HCT116 (cell line): ENCODE measurements around the gene KHDC4. TPM values are rescaled to one million over a fixed set of nuclear protein-coding genes. Genes with fewer than 3 reads are reported as not detected.
A peak's percentile ranks its signal among the peaks of the same experiment; 100 is the strongest.

ENCODE experiments used
- ATAC-seq: fragments of 200-7000 bp; cut with Tn5 transposase; 2 replicates; pipeline ENCODE4 v1.9.1; 2020; ENCODE audit warnings: mild to moderate bottlenecking, moderate library complexity
- BruUV-seq: library from RNA; stranded (reverse); fragments of 400-500 nt; replicated peaks from 2 replicates; lab custom pipeline; 2021; lab: Mats Ljungman, UMichigan
- CTCF ChIA-PET: fragments of 300-600 bp; sonication (Branson Sonifier 250); formaldehyde crosslinking; loops from one replicate; lab custom pipeline; 2021; ENCODE audit warnings: antibody characterized with exemption; lab: Charles Lee
- POLR2A ChIA-PET: fragments of 300-600, 350-600 bp; sonication (Branson Sonifier 250); formaldehyde crosslinking; loops from one replicate; lab custom pipeline; 2021; ENCODE audit warnings: antibody characterized with exemption; lab: Charles Lee
- RAD21 ChIA-PET, 2 experiments: fragments of 300-600 bp; sonication (Branson Sonifier 250); formaldehyde crosslinking; loops; one replicate each; lab custom pipeline; 2023; ENCODE audit warnings: low total read pairs in 2 of 2; ENCODE audit not compliant: uncharacterized antibody in 2 of 2, unreplicated experiment in 2 of 2, low non-redundant PET in 1 of 2; lab: Charles Lee
- DNase-seq: peaks from one replicate; pipeline ENCODE4 v3.0.0-alpha.2; 2010; ENCODE audit warnings: low read depth, low spot score
- H2AFZ ChIP-seq: fragments of 200-600 bp; shearing (Covaris generic), sonication (generic); 2 replicates; pipeline ENCODE4 v1.6.1; 2017; ENCODE audit warnings: low read depth, mixed run types, mixed read lengths, antibody characterized with exemption, low read length; ENCODE audit not compliant: poor library complexity, severe bottlenecking
- H3K27ac ChIP-seq: 2 replicates; pipeline ENCODE4 v1.5.1; 2012; ENCODE audit warnings: low read depth, low read length
- H3K27me3 ChIP-seq: fragments of 200-600 bp; sonication (generic); 2 replicates; pipeline ENCODE4 v1.6.1; 2016; ENCODE audit warnings: mixed run types, low read length, mixed read lengths; ENCODE audit not compliant: insufficient read depth
- H3K36me3 ChIP-seq, 2 experiments: fragments of 200-500 bp in 1 of 2; fragments of 200-600 bp in 1 of 2; sonication (Bioruptor generic) in 1 of 2; sonication (generic) in 1 of 2; 2 replicates each; pipeline versions ENCODE4 v1.5.1 to v1.6.1; 2014 to 2016; ENCODE audit warnings: low read length in 2 of 2, inconsistent platforms in 1 of 2, mixed read lengths in 1 of 2, mixed run types in 1 of 2; ENCODE audit not compliant: insufficient read depth in 2 of 2, control insufficient read depth in 1 of 2
- H3K4me1 ChIP-seq, 2 experiments: fragments of 200-600 bp in 1 of 2; sonication (generic) in 1 of 2; 2 replicates each; pipeline versions ENCODE4 v1.5.1 to v1.6.1; 2012 to 2017; ENCODE audit warnings: low read length in 2 of 2, inconsistent platforms in 1 of 2, mild to moderate bottlenecking in 1 of 2, mixed read lengths in 1 of 2, mixed run types in 1 of 2, moderate library complexity in 1 of 2; ENCODE audit not compliant: insufficient read depth in 2 of 2, control insufficient read depth in 1 of 2
- H3K4me2 ChIP-seq: fragments of 200-600 bp; sonication (generic); 2 replicates; pipeline ENCODE4 v1.6.1; 2017; ENCODE audit warnings: mixed run types, low read length, mixed read lengths
- H3K4me3 ChIP-seq, 2 experiments: fragments of 200-600 bp in 1 of 2; sonication (generic) in 1 of 2; replicated peaks in 1 of 2; 2 replicates each; pipeline ENCODE4 v1.5.1; 2011 to 2016; ENCODE audit warnings: low read length in 2 of 2, control low read depth in 1 of 2, low read depth in 1 of 2, mild to moderate bottlenecking in 1 of 2, mixed read lengths in 1 of 2, mixed run types in 1 of 2
- H3K79me2 ChIP-seq: fragments of 200-600 bp; sonication (generic); 2 replicates; pipeline ENCODE4 v1.6.1; 2017; ENCODE audit warnings: mild to moderate bottlenecking, mixed run types, low read length, moderate library complexity, mixed read lengths; ENCODE audit not compliant: insufficient read depth
- H3K9ac ChIP-seq: fragments of 200-600 bp; sonication (generic); 2 replicates; pipeline ENCODE4 v1.6.1; 2016; ENCODE audit warnings: low read length, mixed read lengths
- H3K9me2 ChIP-seq: fragments of 200-600 bp; sonication (generic), shearing (Covaris generic); 2 replicates; pipeline ENCODE4 v1.6.1; 2017; ENCODE audit warnings: mixed run types, mild to moderate bottlenecking, moderate library complexity; ENCODE audit not compliant: insufficient read depth
- H3K9me3 ChIP-seq, 2 experiments: fragments of 200-500 bp in 1 of 2; fragments of 200-600 bp in 1 of 2; sonication (Bioruptor generic) in 1 of 2; sonication (generic) in 1 of 2; 2 replicates each; pipeline ENCODE4 v1.6.1; 2014 to 2017; ENCODE audit warnings: low read length in 2 of 2, mixed read lengths in 2 of 2, inconsistent platforms in 1 of 2, low read depth in 1 of 2, mild to moderate bottlenecking in 1 of 2, mixed run types in 1 of 2, moderate library complexity in 1 of 2; ENCODE audit not compliant: control insufficient read depth in 1 of 2, insufficient read depth in 1 of 2
- H4K20me1 ChIP-seq: fragments of 200-600 bp; sonication (generic), shearing (Covaris generic); 2 replicates; pipeline ENCODE4 v1.6.1; 2017; ENCODE audit warnings: mixed run types, mild to moderate bottlenecking, moderate library complexity; ENCODE audit not compliant: insufficient read depth
- ATF3 ChIP-seq: IDR thresholded peaks from 2 replicates; pipeline ENCODE4 v1.6.1; 2012
- EGR1 ChIP-seq: IDR thresholded peaks from 2 replicates; pipeline ENCODE4 v1.6.1; 2012; ENCODE audit warnings: low read depth
- JUND ChIP-seq: IDR thresholded peaks from 2 replicates; pipeline ENCODE4 v1.6.1; 2012
- MAX ChIP-seq: IDR thresholded peaks from 2 replicates; pipeline ENCODE4 v1.6.1; 2012
- POLR2A ChIP-seq: IDR thresholded peaks from 2 replicates; pipeline ENCODE4 v1.7.0; 2011; ENCODE audit warnings: borderline replicate concordance; ENCODE audit not compliant: insufficient read depth, insufficient read length; ENCODE audit errors: extremely low read depth
- POLR2AphosphoS5 ChIP-seq: IDR thresholded peaks from 2 replicates; pipeline ENCODE4 v1.6.1; 2011; ENCODE audit warnings: mild to moderate bottlenecking, low read depth, low read length, moderate library complexity
- SIN3A ChIP-seq: IDR thresholded peaks from 2 replicates; pipeline ENCODE4 v1.6.1; 2012; ENCODE audit warnings: low read depth
- SRF ChIP-seq: IDR thresholded peaks from 2 replicates; pipeline ENCODE4 v1.6.1; 2012; ENCODE audit warnings: low read depth
- TCF7L2 ChIP-seq: IDR thresholded peaks from 2 replicates; pipeline ENCODE4 v1.7.0; 2011; ENCODE audit warnings: borderline replicate concordance, inconsistent platforms; ENCODE audit not compliant: insufficient read depth, insufficient read length; ENCODE audit errors: extremely low read depth
- YY1 ChIP-seq: IDR thresholded peaks from 2 replicates; pipeline ENCODE4 v1.6.1; 2011; ENCODE audit warnings: low read length, low read depth, moderate library complexity, mild to moderate bottlenecking; ENCODE audit not compliant: insufficient replicate concordance; ENCODE audit errors: extremely low read depth
- intact Hi-C: fragments of 100-400 bp; cut with micrococcal nuclease; formaldehyde crosslinking; loops from 2 replicates; pipeline ENCODE4 v1.10.0; 2022
- total RNA-seq: library from RNA; stranded (reverse); gene quantifications from one replicate; pipeline ENCODE4 v1.2.1, GENCODE V29; 2021; ENCODE audit not compliant: unreplicated experiment
- TF ChIP-seq, protein P1 (sequence below), 3 experiments: fragments of 200-600 bp in 1 of 3; sonication (generic) in 1 of 3; IDR thresholded peaks in 2 of 3; conservative IDR thresholded peaks in 1 of 3; 2 replicates each; pipeline ENCODE4 v1.5.1; 2012 to 2017; ENCODE audit warnings: low read depth in 2 of 3, low read length in 2 of 3, antibody characterized with exemption in 1 of 3, borderline replicate concordance in 1 of 3, control low read depth in 1 of 3, mild to moderate bottlenecking in 1 of 3, mixed read lengths in 1 of 3, mixed run types in 1 of 3, moderate library complexity in 1 of 3; ENCODE audit not compliant: insufficient read depth in 1 of 3
- TF ChIP-seq, protein P2 (sequence below): IDR thresholded peaks from 2 replicates; pipeline ENCODE4 v1.6.1; 2012; ENCODE audit warnings: low read depth

Gene KHDC4
- total RNA-seq, 1 experiment from 2014 or later, result 60.7 TPM

DNA sequence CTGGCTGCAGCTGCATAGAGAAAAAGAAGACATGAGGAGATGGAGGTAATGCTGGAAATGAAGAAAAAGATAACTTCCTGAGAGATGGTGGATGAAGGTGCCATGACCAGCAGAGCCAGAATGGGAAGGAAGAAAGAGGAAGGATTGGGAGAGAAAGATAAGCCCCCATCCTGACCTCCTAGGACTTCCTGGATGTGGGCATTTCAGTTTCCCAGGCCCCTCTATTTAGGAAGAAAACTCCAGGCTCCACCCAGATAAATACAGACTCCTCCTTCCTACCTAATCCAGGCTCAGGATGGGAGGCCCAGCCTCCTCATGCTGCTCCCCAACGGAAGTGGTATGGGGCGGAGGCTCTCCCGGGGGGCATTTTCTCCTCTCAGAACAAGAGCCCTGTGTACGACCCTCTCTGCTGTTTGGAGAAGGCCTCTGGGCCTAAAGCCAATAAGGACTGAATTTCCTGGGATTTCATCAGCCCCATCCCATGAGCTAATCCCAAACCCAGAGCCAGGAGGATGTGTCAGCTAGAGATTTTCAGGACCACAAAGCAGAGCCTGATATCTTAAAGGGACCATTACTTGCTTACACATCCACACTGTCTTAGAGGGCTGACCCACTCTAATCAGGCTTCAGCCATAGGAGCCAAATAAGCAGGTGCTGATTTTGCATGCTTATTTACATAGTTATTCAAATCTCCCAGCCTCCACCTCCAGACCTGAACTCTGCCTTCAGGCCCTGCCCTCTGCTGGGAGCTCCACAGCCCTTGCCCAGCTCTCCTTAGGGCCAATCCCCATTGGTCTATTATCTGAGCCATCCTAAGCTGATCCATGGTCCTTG, 49.2 kb upstream of the KHDC4 start:
- TF ChIP-seq ATF3, result no peak
- TF ChIP-seq, protein P1, sequence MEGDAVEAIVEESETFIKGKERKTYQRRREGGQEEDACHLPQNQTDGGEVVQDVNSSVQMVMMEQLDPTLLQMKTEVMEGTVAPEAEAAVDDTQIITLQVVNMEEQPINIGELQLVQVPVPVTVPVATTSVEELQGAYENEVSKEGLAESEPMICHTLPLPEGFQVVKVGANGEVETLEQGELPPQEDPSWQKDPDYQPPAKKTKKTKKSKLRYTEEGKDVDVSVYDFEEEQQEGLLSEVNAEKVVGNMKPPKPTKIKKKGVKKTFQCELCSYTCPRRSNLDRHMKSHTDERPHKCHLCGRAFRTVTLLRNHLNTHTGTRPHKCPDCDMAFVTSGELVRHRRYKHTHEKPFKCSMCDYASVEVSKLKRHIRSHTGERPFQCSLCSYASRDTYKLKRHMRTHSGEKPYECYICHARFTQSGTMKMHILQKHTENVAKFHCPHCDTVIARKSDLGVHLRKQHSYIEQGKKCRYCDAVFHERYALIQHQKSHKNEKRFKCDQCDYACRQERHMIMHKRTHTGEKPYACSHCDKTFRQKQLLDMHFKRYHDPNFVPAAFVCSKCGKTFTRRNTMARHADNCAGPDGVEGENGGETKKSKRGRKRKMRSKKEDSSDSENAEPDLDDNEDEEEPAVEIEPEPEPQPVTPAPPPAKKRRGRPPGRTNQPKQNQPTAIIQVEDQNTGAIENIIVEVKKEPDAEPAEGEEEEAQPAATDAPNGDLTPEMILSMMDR (IDR thresholded peaks at IDR 0.05 in 2 of 3, conservative IDR thresholded peaks at IDR 0.05 in 1 of 3; ENCODE audit: borderline replicate concordance in 1 of 3, insufficient read depth in 1 of 3, low read depth in 2 of 3, low read length in 2 of 3), result peak in 1 of 3 experiments; percentile 21; a peak in 1 of 6 replicates
- TF ChIP-seq SRF, result no peak
- no peak for TF ChIP-seq MAX
- TF ChIP-seq, protein P2, sequence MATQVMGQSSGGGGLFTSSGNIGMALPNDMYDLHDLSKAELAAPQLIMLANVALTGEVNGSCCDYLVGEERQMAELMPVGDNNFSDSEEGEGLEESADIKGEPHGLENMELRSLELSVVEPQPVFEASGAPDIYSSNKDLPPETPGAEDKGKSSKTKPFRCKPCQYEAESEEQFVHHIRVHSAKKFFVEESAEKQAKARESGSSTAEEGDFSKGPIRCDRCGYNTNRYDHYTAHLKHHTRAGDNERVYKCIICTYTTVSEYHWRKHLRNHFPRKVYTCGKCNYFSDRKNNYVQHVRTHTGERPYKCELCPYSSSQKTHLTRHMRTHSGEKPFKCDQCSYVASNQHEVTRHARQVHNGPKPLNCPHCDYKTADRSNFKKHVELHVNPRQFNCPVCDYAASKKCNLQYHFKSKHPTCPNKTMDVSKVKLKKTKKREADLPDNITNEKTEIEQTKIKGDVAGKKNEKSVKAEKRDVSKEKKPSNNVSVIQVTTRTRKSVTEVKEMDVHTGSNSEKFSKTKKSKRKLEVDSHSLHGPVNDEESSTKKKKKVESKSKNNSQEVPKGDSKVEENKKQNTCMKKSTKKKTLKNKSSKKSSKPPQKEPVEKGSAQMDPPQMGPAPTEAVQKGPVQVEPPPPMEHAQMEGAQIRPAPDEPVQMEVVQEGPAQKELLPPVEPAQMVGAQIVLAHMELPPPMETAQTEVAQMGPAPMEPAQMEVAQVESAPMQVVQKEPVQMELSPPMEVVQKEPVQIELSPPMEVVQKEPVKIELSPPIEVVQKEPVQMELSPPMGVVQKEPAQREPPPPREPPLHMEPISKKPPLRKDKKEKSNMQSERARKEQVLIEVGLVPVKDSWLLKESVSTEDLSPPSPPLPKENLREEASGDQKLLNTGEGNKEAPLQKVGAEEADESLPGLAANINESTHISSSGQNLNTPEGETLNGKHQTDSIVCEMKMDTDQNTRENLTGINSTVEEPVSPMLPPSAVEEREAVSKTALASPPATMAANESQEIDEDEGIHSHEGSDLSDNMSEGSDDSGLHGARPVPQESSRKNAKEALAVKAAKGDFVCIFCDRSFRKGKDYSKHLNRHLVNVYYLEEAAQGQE, result no peak
- TF ChIP-seq YY1, result no peak
- TF ChIP-seq JUND, result no peak
- TF ChIP-seq TCF7L2, result no peak
- TF ChIP-seq EGR1, result no peak
- no peak for TF ChIP-seq POLR2A
- peak; percentile 79 for TF ChIP-seq POLR2AphosphoS5
- no peak for TF ChIP-seq SIN3A
- BruUV-seq, result no TSS peak
- Histone ChIP-seq H3K27me3 (no peaks in the 10 kb centered on the region), H3K4me3 (peak overlapping the region in 1 of 2 experiments; percentile 23; a peak in 2 of 4 replicates), H3K79me2 (peaks cover 7% of the 10 kb centered on the region; the same call in 1 of the 2 replicates), H2AFZ (no peak overlapping the region), H3K4me2 (peak overlapping the region; percentile 27), H3K4me1 (peaks cover 32 to 43% of the 10 kb centered on the region in 2 experiments), H3K9me3 (no peaks in the 10 kb centered on the region), H3K9me2 (no peaks in the 10 kb centered on the region), H3K9ac (no peak overlapping the region; the same call in 1 of the 2 replicates), H3K27ac (no peak overlapping the region), H4K20me1 (no peaks in the 10 kb centered on the region), H3K36me3 (no peaks in the 10 kb centered on the region)
- RAD21 ChIA-PET, result interaction anchor here (0.6 to 1.2 kb wide), 3 partner anchors 20 to 43 kb away, joined by 3 read pairs; no protein-coding TSS in a partner anchor
- CTCF ChIA-PET, result interaction anchor here (0.8 to 3.4 kb wide), 8 partner anchors 9 to 83 kb away, joined by 3 to 22 read pairs (median 4); partner anchors contain the start of gene RXFP4
- peak; percentile 60 for ATAC-seq
- intact Hi-C loops, result no loop called here
- DNase-seq, result peak; percentile 77
- POLR2A ChIA-PET, result interaction anchor here (1.0 to 3.0 kb wide), 11 partner anchors 8 to 140 kb away, joined by 3 to 20 read pairs (median 5); partner anchors contain the start of gene KHDC4
